HCT116 (cell line): ENCODE data around the gene ACKR4. TPM values are rescaled to one million over a fixed set of nuclear protein-coding genes. Genes with fewer than 3 reads are reported as not detected.

Experiments
- ATAC-seq: fragments of 200-7000 bp; cut with Tn5 transposase; 2 replicates; pipeline ENCODE4 v1.9.1; 2020; ENCODE audit warnings: mild to moderate bottlenecking, moderate library complexity
- BruUV-seq: library from RNA; stranded (reverse); fragments of 400-500 nt; replicated peaks from 2 replicates; lab custom pipeline; 2021; lab: Mats Ljungman, UMichigan
- CTCF ChIA-PET: fragments of 300-600 bp; sonication (Branson Sonifier 250); formaldehyde crosslinking; loops from one replicate; lab custom pipeline; 2021; ENCODE audit warnings: antibody characterized with exemption; lab: Charles Lee
- POLR2A ChIA-PET: fragments of 300-600, 350-600 bp; sonication (Branson Sonifier 250); formaldehyde crosslinking; loops from one replicate; lab custom pipeline; 2021; ENCODE audit warnings: antibody characterized with exemption; lab: Charles Lee
- RAD21 ChIA-PET, 2 experiments: fragments of 300-600 bp; sonication (Branson Sonifier 250); formaldehyde crosslinking; loops; one replicate each; lab custom pipeline; 2023; ENCODE audit warnings: low total read pairs in 2 of 2; ENCODE audit not compliant: uncharacterized antibody in 2 of 2, unreplicated experiment in 2 of 2, low non-redundant PET in 1 of 2; lab: Charles Lee
- DNase-seq: peaks from one replicate; pipeline ENCODE4 v3.0.0-alpha.2; 2010; ENCODE audit warnings: low read depth, low spot score
- H2AFZ ChIP-seq: fragments of 200-600 bp; shearing (Covaris generic), sonication (generic); 2 replicates; pipeline ENCODE4 v1.6.1; 2017; ENCODE audit warnings: low read depth, mixed run types, mixed read lengths, antibody characterized with exemption, low read length; ENCODE audit not compliant: poor library complexity, severe bottlenecking
- H3K27ac ChIP-seq: 2 replicates; pipeline ENCODE4 v1.5.1; 2012; ENCODE audit warnings: low read depth, low read length
- H3K27me3 ChIP-seq: fragments of 200-600 bp; sonication (generic); 2 replicates; pipeline ENCODE4 v1.6.1; 2016; ENCODE audit warnings: mixed run types, low read length, mixed read lengths; ENCODE audit not compliant: insufficient read depth
- H3K36me3 ChIP-seq, 2 experiments: fragments of 200-500 bp in 1 of 2; fragments of 200-600 bp in 1 of 2; sonication (Bioruptor generic) in 1 of 2; sonication (generic) in 1 of 2; 2 replicates each; pipeline versions ENCODE4 v1.5.1 to v1.6.1; 2014 to 2016; ENCODE audit warnings: low read length in 2 of 2, inconsistent platforms in 1 of 2, mixed read lengths in 1 of 2, mixed run types in 1 of 2; ENCODE audit not compliant: insufficient read depth in 2 of 2, control insufficient read depth in 1 of 2
- H3K4me1 ChIP-seq, 2 experiments: fragments of 200-600 bp in 1 of 2; sonication (generic) in 1 of 2; 2 replicates each; pipeline versions ENCODE4 v1.5.1 to v1.6.1; 2012 to 2017; ENCODE audit warnings: low read length in 2 of 2, inconsistent platforms in 1 of 2, mild to moderate bottlenecking in 1 of 2, mixed read lengths in 1 of 2, mixed run types in 1 of 2, moderate library complexity in 1 of 2; ENCODE audit not compliant: insufficient read depth in 2 of 2, control insufficient read depth in 1 of 2
- H3K4me2 ChIP-seq: fragments of 200-600 bp; sonication (generic); 2 replicates; pipeline ENCODE4 v1.6.1; 2017; ENCODE audit warnings: mixed run types, low read length, mixed read lengths
- H3K4me3 ChIP-seq, 2 experiments: fragments of 200-600 bp in 1 of 2; sonication (generic) in 1 of 2; replicated peaks in 1 of 2; 2 replicates each; pipeline ENCODE4 v1.5.1; 2011 to 2016; ENCODE audit warnings: low read length in 2 of 2, control low read depth in 1 of 2, low read depth in 1 of 2, mild to moderate bottlenecking in 1 of 2, mixed read lengths in 1 of 2, mixed run types in 1 of 2
- H3K79me2 ChIP-seq: fragments of 200-600 bp; sonication (generic); 2 replicates; pipeline ENCODE4 v1.6.1; 2017; ENCODE audit warnings: mild to moderate bottlenecking, mixed run types, low read length, moderate library complexity, mixed read lengths; ENCODE audit not compliant: insufficient read depth
- H3K9ac ChIP-seq: fragments of 200-600 bp; sonication (generic); 2 replicates; pipeline ENCODE4 v1.6.1; 2016; ENCODE audit warnings: low read length, mixed read lengths
- H3K9me2 ChIP-seq: fragments of 200-600 bp; sonication (generic), shearing (Covaris generic); 2 replicates; pipeline ENCODE4 v1.6.1; 2017; ENCODE audit warnings: mixed run types, mild to moderate bottlenecking, moderate library complexity; ENCODE audit not compliant: insufficient read depth
- H3K9me3 ChIP-seq, 2 experiments: fragments of 200-500 bp in 1 of 2; fragments of 200-600 bp in 1 of 2; sonication (Bioruptor generic) in 1 of 2; sonication (generic) in 1 of 2; 2 replicates each; pipeline ENCODE4 v1.6.1; 2014 to 2017; ENCODE audit warnings: low read length in 2 of 2, mixed read lengths in 2 of 2, inconsistent platforms in 1 of 2, low read depth in 1 of 2, mild to moderate bottlenecking in 1 of 2, mixed run types in 1 of 2, moderate library complexity in 1 of 2; ENCODE audit not compliant: control insufficient read depth in 1 of 2, insufficient read depth in 1 of 2
- H4K20me1 ChIP-seq: fragments of 200-600 bp; sonication (generic), shearing (Covaris generic); 2 replicates; pipeline ENCODE4 v1.6.1; 2017; ENCODE audit warnings: mixed run types, mild to moderate bottlenecking, moderate library complexity; ENCODE audit not compliant: insufficient read depth
- EGR1 ChIP-seq: IDR thresholded peaks from 2 replicates; pipeline ENCODE4 v1.6.1; 2012; ENCODE audit warnings: low read depth
- ELF1 ChIP-seq: IDR thresholded peaks from 2 replicates; pipeline ENCODE4 v1.6.1; 2012; ENCODE audit warnings: low read depth, borderline replicate concordance
- EZH2 ChIP-seq: fragments of 200-600 bp; sonication (generic); IDR thresholded peaks from 2 replicates; pipeline ENCODE4 v1.6.1; 2017; ENCODE audit warnings: antibody characterized with exemption, mixed run types
- EZH2phosphoT487 ChIP-seq: fragments of 200-600 bp; IDR thresholded peaks from 2 replicates; pipeline ENCODE4 v1.6.1; 2018; ENCODE audit warnings: antibody characterized with exemption, borderline replicate concordance
- JUND ChIP-seq: IDR thresholded peaks from 2 replicates; pipeline ENCODE4 v1.6.1; 2012
- POLR2A ChIP-seq: IDR thresholded peaks from 2 replicates; pipeline ENCODE4 v1.7.0; 2011; ENCODE audit warnings: borderline replicate concordance; ENCODE audit not compliant: insufficient read depth, insufficient read length; ENCODE audit errors: extremely low read depth
- POLR2AphosphoS5 ChIP-seq: IDR thresholded peaks from 2 replicates; pipeline ENCODE4 v1.6.1; 2011; ENCODE audit warnings: mild to moderate bottlenecking, low read depth, low read length, moderate library complexity
- RAD21 ChIP-seq: IDR thresholded peaks from 2 replicates; pipeline ENCODE4 v1.6.1; 2012; ENCODE audit warnings: low read depth, mild to moderate bottlenecking
- SP1 ChIP-seq: IDR thresholded peaks from 2 replicates; pipeline ENCODE4 v1.6.1; 2012; ENCODE audit warnings: low read depth
- TCF7L2 ChIP-seq: IDR thresholded peaks from 2 replicates; pipeline ENCODE4 v1.7.0; 2011; ENCODE audit warnings: borderline replicate concordance, inconsistent platforms; ENCODE audit not compliant: insufficient read depth, insufficient read length; ENCODE audit errors: extremely low read depth
- ZFX ChIP-seq: fragments of 450-650 bp; IDR thresholded peaks from 2 replicates; pipeline ENCODE4 v1.6.1; 2017
- ZNF274 ChIP-seq: fragments of 200-500 bp; sonication (Bioruptor generic); IDR thresholded peaks from 2 replicates; pipeline ENCODE4 v1.6.1; 2014; ENCODE audit warnings: mild to moderate bottlenecking, low read depth, low read length, inconsistent platforms
- intact Hi-C: fragments of 100-400 bp; cut with micrococcal nuclease; formaldehyde crosslinking; loops from 2 replicates; pipeline ENCODE4 v1.10.0; 2022
- total RNA-seq: library from RNA; stranded (reverse); gene quantifications from one replicate; pipeline ENCODE4 v1.2.1, GENCODE V29; 2021; ENCODE audit not compliant: unreplicated experiment
- TF ChIP-seq, protein P1 (sequence below): IDR thresholded peaks from 2 replicates; pipeline ENCODE4 v1.6.1; 2012; ENCODE audit warnings: low read depth
- TF ChIP-seq, protein P2 (sequence below): IDR thresholded peaks from 2 replicates; pipeline ENCODE4 v1.6.1; 2012
- TF ChIP-seq, protein P3 (sequence below): IDR thresholded peaks from 2 replicates; pipeline ENCODE4 v1.6.1; 2011; ENCODE audit warnings: mild to moderate bottlenecking, low read length, moderate library complexity; ENCODE audit not compliant: insufficient replicate concordance; ENCODE audit errors: extremely low read depth
- TF ChIP-seq, protein P4 (sequence below), 3 experiments: fragments of 200-600 bp in 1 of 3; sonication (generic) in 1 of 3; IDR thresholded peaks in 2 of 3; conservative IDR thresholded peaks in 1 of 3; 2 replicates each; pipeline ENCODE4 v1.5.1; 2012 to 2017; ENCODE audit warnings: low read depth in 2 of 3, low read length in 2 of 3, antibody characterized with exemption in 1 of 3, borderline replicate concordance in 1 of 3, control low read depth in 1 of 3, mild to moderate bottlenecking in 1 of 3, mixed read lengths in 1 of 3, mixed run types in 1 of 3, moderate library complexity in 1 of 3; ENCODE audit not compliant: insufficient read depth in 1 of 3

The ACKR4 gene
- total RNA-seq, 1 experiment from 2014 or later: 0.12 TPM

DNA sequence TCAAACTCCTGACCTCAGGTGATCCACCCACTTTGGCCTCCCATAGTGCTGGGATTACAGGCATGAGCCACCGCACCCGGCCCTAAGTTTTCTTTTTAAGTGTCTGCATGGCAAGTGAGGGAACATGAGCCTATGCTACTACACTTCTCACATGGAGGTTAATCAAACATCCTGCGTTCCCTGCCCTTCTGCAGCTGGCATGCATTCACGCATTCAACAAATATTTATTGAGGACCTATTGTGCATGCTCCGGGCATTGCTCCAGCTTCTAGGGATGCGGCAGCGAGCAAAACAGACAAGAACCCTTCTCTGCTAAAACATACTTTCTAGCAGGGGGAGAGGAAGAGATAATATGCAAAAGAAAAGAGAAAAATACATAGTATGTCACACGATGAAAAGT, 42.6 kb upstream of the ACKR4 start:
- Histone ChIP-seq H3K79me2 (no peaks in the 10 kb centered on the region), H3K4me3 (no peak overlapping the region), H3K4me2 (no peak overlapping the region), H3K4me1 (peaks cover 0 to 9% of the 10 kb centered on the region in 2 experiments; a peak in 2 of 4 replicates), H3K27me3 (no peaks in the 10 kb centered on the region), H3K9ac (no peak overlapping the region), H2AFZ (no peak overlapping the region), H3K27ac (no peak overlapping the region), H3K36me3 (no peaks in the 10 kb centered on the region), H3K9me3 (no peaks in the 10 kb centered on the region), H4K20me1 (no peaks in the 10 kb centered on the region)
- BruUV-seq: no TSS peak
- CTCF ChIA-PET: no interaction called here
- RAD21 ChIA-PET: no interaction called here
- DNase-seq: no peak
- POLR2A ChIA-PET: no interaction called here
- TF ChIP-seq EZH2: no peak
- no peak for TF ChIP-seq EZH2phosphoT487
- TF ChIP-seq, protein P1, sequence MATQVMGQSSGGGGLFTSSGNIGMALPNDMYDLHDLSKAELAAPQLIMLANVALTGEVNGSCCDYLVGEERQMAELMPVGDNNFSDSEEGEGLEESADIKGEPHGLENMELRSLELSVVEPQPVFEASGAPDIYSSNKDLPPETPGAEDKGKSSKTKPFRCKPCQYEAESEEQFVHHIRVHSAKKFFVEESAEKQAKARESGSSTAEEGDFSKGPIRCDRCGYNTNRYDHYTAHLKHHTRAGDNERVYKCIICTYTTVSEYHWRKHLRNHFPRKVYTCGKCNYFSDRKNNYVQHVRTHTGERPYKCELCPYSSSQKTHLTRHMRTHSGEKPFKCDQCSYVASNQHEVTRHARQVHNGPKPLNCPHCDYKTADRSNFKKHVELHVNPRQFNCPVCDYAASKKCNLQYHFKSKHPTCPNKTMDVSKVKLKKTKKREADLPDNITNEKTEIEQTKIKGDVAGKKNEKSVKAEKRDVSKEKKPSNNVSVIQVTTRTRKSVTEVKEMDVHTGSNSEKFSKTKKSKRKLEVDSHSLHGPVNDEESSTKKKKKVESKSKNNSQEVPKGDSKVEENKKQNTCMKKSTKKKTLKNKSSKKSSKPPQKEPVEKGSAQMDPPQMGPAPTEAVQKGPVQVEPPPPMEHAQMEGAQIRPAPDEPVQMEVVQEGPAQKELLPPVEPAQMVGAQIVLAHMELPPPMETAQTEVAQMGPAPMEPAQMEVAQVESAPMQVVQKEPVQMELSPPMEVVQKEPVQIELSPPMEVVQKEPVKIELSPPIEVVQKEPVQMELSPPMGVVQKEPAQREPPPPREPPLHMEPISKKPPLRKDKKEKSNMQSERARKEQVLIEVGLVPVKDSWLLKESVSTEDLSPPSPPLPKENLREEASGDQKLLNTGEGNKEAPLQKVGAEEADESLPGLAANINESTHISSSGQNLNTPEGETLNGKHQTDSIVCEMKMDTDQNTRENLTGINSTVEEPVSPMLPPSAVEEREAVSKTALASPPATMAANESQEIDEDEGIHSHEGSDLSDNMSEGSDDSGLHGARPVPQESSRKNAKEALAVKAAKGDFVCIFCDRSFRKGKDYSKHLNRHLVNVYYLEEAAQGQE: no peak
- no peak for TF ChIP-seq RAD21
- TF ChIP-seq EGR1: no peak
- no peak for TF ChIP-seq POLR2AphosphoS5
- TF ChIP-seq, protein P2, sequence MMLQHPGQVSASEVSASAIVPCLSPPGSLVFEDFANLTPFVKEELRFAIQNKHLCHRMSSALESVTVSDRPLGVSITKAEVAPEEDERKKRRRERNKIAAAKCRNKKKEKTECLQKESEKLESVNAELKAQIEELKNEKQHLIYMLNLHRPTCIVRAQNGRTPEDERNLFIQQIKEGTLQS: no peak
- no peak for TF ChIP-seq ZNF274
- no peak for TF ChIP-seq SP1
- TF ChIP-seq, protein P3, sequence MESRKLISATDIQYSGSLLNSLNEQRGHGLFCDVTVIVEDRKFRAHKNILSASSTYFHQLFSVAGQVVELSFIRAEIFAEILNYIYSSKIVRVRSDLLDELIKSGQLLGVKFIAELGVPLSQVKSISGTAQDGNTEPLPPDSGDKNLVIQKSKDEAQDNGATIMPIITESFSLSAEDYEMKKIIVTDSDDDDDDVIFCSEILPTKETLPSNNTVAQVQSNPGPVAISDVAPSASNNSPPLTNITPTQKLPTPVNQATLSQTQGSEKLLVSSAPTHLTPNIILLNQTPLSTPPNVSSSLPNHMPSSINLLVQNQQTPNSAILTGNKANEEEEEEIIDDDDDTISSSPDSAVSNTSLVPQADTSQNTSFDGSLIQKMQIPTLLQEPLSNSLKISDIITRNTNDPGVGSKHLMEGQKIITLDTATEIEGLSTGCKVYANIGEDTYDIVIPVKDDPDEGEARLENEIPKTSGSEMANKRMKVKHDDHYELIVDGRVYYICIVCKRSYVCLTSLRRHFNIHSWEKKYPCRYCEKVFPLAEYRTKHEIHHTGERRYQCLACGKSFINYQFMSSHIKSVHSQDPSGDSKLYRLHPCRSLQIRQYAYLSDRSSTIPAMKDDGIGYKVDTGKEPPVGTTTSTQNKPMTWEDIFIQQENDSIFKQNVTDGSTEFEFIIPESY: no peak
- no peak for TF ChIP-seq POLR2A
- TF ChIP-seq, protein P4, sequence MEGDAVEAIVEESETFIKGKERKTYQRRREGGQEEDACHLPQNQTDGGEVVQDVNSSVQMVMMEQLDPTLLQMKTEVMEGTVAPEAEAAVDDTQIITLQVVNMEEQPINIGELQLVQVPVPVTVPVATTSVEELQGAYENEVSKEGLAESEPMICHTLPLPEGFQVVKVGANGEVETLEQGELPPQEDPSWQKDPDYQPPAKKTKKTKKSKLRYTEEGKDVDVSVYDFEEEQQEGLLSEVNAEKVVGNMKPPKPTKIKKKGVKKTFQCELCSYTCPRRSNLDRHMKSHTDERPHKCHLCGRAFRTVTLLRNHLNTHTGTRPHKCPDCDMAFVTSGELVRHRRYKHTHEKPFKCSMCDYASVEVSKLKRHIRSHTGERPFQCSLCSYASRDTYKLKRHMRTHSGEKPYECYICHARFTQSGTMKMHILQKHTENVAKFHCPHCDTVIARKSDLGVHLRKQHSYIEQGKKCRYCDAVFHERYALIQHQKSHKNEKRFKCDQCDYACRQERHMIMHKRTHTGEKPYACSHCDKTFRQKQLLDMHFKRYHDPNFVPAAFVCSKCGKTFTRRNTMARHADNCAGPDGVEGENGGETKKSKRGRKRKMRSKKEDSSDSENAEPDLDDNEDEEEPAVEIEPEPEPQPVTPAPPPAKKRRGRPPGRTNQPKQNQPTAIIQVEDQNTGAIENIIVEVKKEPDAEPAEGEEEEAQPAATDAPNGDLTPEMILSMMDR (IDR thresholded peaks at IDR 0.05 in 2 of 3, conservative IDR thresholded peaks at IDR 0.05 in 1 of 3; ENCODE audit: borderline replicate concordance in 1 of 3, insufficient read depth in 1 of 3, low read depth in 2 of 3, low read length in 2 of 3): no peak
- no peak for TF ChIP-seq ELF1
- TF ChIP-seq JUND: no peak
- no peak for TF ChIP-seq TCF7L2
- no peak for TF ChIP-seq ZFX
- TF ChIP-seq, all 23 proteins: peak for 0
- intact Hi-C loops: no loop called here
- no peaks in the 10 kb centered on the region for H3K9me2 ChIP-seq
- ATAC-seq: no peak
